ENCODE measurements around the gene STAMBPL1.

The STAMBPL1 gene

DNA sequence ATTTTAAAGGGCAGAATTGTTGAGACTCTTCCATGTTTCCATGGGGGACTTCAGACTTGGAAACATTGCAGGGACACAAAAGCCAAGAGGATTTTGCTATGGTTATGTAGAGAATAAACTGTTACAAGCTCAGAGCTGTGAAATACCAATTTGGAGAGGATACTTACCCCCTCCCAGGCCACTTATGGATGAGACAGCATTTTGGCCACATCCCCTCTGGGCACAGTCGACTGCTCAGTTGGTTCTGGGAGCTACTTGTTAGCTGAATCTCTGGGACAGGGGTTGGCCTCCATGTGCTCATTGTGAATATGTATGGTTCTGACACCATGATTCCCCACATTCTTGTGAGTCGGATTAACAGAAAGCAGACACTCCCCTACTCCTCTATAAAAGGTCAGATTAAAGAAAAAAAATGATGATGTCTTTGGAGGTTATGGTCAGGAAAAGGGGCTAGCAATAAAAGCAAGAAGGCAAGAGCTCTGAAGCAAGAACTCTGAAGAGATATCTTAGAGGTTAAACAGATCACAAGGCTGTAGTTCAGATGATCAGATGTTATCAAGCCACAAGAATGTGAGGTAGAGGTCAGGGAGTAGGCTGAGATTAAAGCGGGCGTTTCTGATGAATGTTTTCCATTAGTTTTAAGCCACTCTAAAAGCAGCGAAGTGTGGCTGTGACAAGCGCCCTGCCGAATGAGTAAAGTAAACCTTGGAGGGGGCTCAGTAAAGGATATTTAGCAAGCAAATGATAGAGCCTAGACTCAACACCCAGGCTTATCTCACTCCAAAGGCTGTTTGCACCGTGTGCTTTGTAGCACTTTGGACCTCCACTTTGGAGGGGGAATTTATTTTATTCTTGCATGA, 17.2 kb downstream of the STAMBPL1 start:
- H3K4me3 ChIP-seq (ENCODE audit: low read length): no peak overlapping the region

GRCh38 chr10:88898727-88899126, 18.7 kb downstream of the STAMBPL1 start:
- H2AFZ ChIP-seq (ENCODE audit: low read depth, low read length): peak overlapping the region; percentile 7; the same call in 1 of the 2 replicates
- peaks cover 24% of the 10 kb centered on the region for H3K79me2 ChIP-seq (ENCODE audit: low read length)
- peak overlapping the region; percentile 86 for H3K4me2 ChIP-seq (ENCODE audit: low read length)
- H3K27ac ChIP-seq (ENCODE audit: low read length): peak overlapping the region; percentile 60
- no peak for TF ChIP-seq CTCF (IDR thresholded peaks at IDR 0.05; ENCODE audit: low read depth, low read length)
- TF ChIP-seq EZH2phosphoT487 (IDR thresholded peaks at IDR 0.05; ENCODE audit: low read depth): no peak
- H4K20me1 ChIP-seq (ENCODE audit: insufficient read depth, low read length): no peaks in the 10 kb centered on the region
- peak overlapping the region; percentile 50 for H3K9ac ChIP-seq (ENCODE audit: low read length)
- H3K27me3 ChIP-seq (ENCODE audit: low read depth, low read length): no peaks in the 10 kb centered on the region
- peaks cover 63% of the 10 kb centered on the region for H3K4me1 ChIP-seq (ENCODE audit: low read length)
- peak overlapping the region; percentile 58 for H3K4me3 ChIP-seq (ENCODE audit: low read length)
- H3K36me3 ChIP-seq (replicated peaks; ENCODE audit: low read depth, low read length): peaks cover 12% of the 10 kb centered on the region
- no peaks in the 10 kb centered on the region for H3K9me3 ChIP-seq (ENCODE audit: insufficient read depth, low read length)

More for the DNA sequence above, 17.2 kb downstream of the STAMBPL1 start:
- H3K27me3 ChIP-seq (ENCODE audit: low read depth, low read length): no peaks in the 10 kb centered on the region
- peak overlapping the region; percentile 86 for H3K4me2 ChIP-seq (ENCODE audit: low read length)
- TF ChIP-seq EZH2phosphoT487 (IDR thresholded peaks at IDR 0.05; ENCODE audit: low read depth): no peak
- peak overlapping the region; percentile 6; the same call in 1 of the 2 replicates for H3K9ac ChIP-seq (ENCODE audit: low read length)
- H3K4me1 ChIP-seq (ENCODE audit: low read length): peaks cover 49% of the 10 kb centered on the region
- H4K20me1 ChIP-seq (ENCODE audit: insufficient read depth, low read length): no peaks in the 10 kb centered on the region
- peaks cover 28% of the 10 kb centered on the region for H3K79me2 ChIP-seq (ENCODE audit: low read length)
- peaks cover 2% of the 10 kb centered on the region for H3K36me3 ChIP-seq (replicated peaks; ENCODE audit: low read depth, low read length)
- H3K27ac ChIP-seq (ENCODE audit: low read length): no peak overlapping the region
- no peak overlapping the region for H2AFZ ChIP-seq (ENCODE audit: low read depth, low read length)
- no peaks in the 10 kb centered on the region for H3K9me3 ChIP-seq (ENCODE audit: insufficient read depth, low read length)

DNA sequence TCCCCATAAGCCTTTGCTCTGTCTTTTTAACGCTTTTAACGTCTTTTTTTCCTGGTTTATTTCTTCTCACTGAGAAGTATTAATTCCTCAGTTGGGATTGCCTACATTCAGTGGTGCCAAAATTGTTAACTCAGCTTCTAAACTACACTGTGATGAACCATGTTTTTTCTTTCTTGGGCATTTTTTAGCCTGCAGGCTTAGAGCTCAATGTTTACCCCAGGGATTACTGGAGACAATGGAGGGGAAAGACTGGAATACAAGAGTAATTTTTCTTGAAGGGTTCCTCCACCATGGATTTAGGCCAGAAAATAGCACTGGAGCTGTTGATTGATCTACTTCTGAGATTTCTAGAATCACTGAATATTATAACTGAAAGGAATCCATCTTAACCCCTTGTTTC, 19.8 kb downstream of the STAMBPL1 start:
- H4K20me1 ChIP-seq (ENCODE audit: insufficient read depth, low read length): no peaks in the 10 kb centered on the region
- H2AFZ ChIP-seq (ENCODE audit: low read depth, low read length): no peak overlapping the region
- no peaks in the 10 kb centered on the region for H3K27me3 ChIP-seq (ENCODE audit: low read depth, low read length)
- H3K79me2 ChIP-seq (ENCODE audit: low read length): peaks cover 24% of the 10 kb centered on the region
- peaks cover 21% of the 10 kb centered on the region for H3K36me3 ChIP-seq (replicated peaks; ENCODE audit: low read depth, low read length)
- H3K9ac ChIP-seq (ENCODE audit: low read length): no peak overlapping the region
- peak overlapping the region; percentile 97 for H3K27ac ChIP-seq (ENCODE audit: low read length)
- TF ChIP-seq EZH2phosphoT487 (IDR thresholded peaks at IDR 0.05; ENCODE audit: low read depth) (no peak), CTCF (IDR thresholded peaks at IDR 0.05; ENCODE audit: low read depth, low read length) (no peak)
- no peak overlapping the region for H3K4me3 ChIP-seq (ENCODE audit: low read length)
- H3K4me1 ChIP-seq (ENCODE audit: low read length): peaks cover 63% of the 10 kb centered on the region
- peak overlapping the region; percentile 63; the same call in 1 of the 2 replicates for H3K4me2 ChIP-seq (ENCODE audit: low read length)
- no peaks in the 10 kb centered on the region for H3K9me3 ChIP-seq (ENCODE audit: insufficient read depth, low read length)

GRCh38 chr10:88901206-88901983, 21.4 kb downstream of the STAMBPL1 start:
- Histone ChIP-seq H3K27me3 (ENCODE audit: low read depth, low read length) (no peaks in the 10 kb centered on the region), H3K9ac (ENCODE audit: low read length) (peak overlapping the region; percentile 71), H3K79me2 (ENCODE audit: low read length) (peaks cover 22% of the 10 kb centered on the region), H3K4me2 (ENCODE audit: low read length) (peak overlapping the region; percentile 68), H3K4me1 (ENCODE audit: low read length) (peaks cover 63% of the 10 kb centered on the region), H2AFZ (ENCODE audit: low read depth, low read length) (no peak overlapping the region), H3K36me3 (replicated peaks; ENCODE audit: low read depth, low read length) (peaks cover 24% of the 10 kb centered on the region), H3K4me3 (ENCODE audit: low read length) (peak overlapping the region; percentile 32), H3K9me3 (ENCODE audit: insufficient read depth, low read length) (no peaks in the 10 kb centered on the region), H3K27ac (ENCODE audit: low read length) (peak overlapping the region; percentile 97), H4K20me1 (ENCODE audit: insufficient read depth, low read length) (no peaks in the 10 kb centered on the region)
- TF ChIP-seq CTCF (IDR thresholded peaks at IDR 0.05; ENCODE audit: low read depth, low read length) (no peak), EZH2phosphoT487 (IDR thresholded peaks at IDR 0.05; ENCODE audit: low read depth) (no peak)

Data from OCI-LY3 (cell line).